ENCODE results near the gene GRM7. TPM values are rescaled to one million over a fixed set of nuclear protein-coding genes. Genes with fewer than 3 reads are reported as not detected.

The GRM7 gene
- total and polyA plus RNA-seq, 2 experiments from 2014 or later, result 1.7 to 2.7 TPM

- no peak for DNase-seq (ENCODE audit: low spot score)
- H3K4me1 ChIP-seq (ENCODE audit: insufficient read depth), result no peaks in the 10 kb centered on the region
- no peak overlapping the region for H3K4me3 ChIP-seq
- H3K9me3 ChIP-seq (ENCODE audit: low read depth), result peaks cover 4% of the 10 kb centered on the region
- H3K9me2 ChIP-seq (replicated peaks; ENCODE audit: insufficient read depth), result no peaks in the 10 kb centered on the region
- H4K20me1 ChIP-seq (ENCODE audit: insufficient read depth, poor library complexity, severe bottlenecking), result no peaks in the 10 kb centered on the region
- no peak overlapping the region for H2AFZ ChIP-seq
- H3K79me2 ChIP-seq, result no peaks in the 10 kb centered on the region
- H3K4me2 ChIP-seq, result no peak overlapping the region
- no peaks in the 10 kb centered on the region for H3K27me3 ChIP-seq
- H3K27ac ChIP-seq, result no peak overlapping the region
- 94% methylated on average over 6 of the region's 6 CpGs for WGBS (ENCODE audit: low lambda C conversion rate, missing lambda C conversion rate)
- TF ChIP-seq CTCF (IDR thresholded peaks at IDR 0.05; ENCODE audit: poor library complexity) (no peak), EZH2 (IDR thresholded peaks at IDR 0.05; ENCODE audit: borderline replicate concordance) (no peak), EZH2phosphoT487 (IDR thresholded peaks at IDR 0.05; ENCODE audit: low read depth, severe bottlenecking, unreplicated experiment) (no peak)
- H3K36me3 ChIP-seq (replicated peaks; ENCODE audit: insufficient read depth, low read depth), result no peaks in the 10 kb centered on the region
Observed at GRCh38 chr3:7070461-7070860, 209.5 kb downstream of the GRM7 start.

GRCh38 chr3:7074217-7074616, 213.3 kb downstream of the GRM7 start:
- Histone ChIP-seq H3K4me2 (no peak overlapping the region), H3K4me1 (ENCODE audit: insufficient read depth) (no peaks in the 10 kb centered on the region), H3K9me3 (ENCODE audit: low read depth) (no peaks in the 10 kb centered on the region), H2AFZ (no peak overlapping the region), H3K79me2 (no peaks in the 10 kb centered on the region), H4K20me1 (ENCODE audit: insufficient read depth, poor library complexity, severe bottlenecking) (no peaks in the 10 kb centered on the region), H3K27ac (no peak overlapping the region), H3K36me3 (replicated peaks; ENCODE audit: insufficient read depth, low read depth) (no peaks in the 10 kb centered on the region), H3K4me3 (no peak overlapping the region), H3K9me2 (replicated peaks; ENCODE audit: insufficient read depth) (no peaks in the 10 kb centered on the region), H3K27me3 (no peaks in the 10 kb centered on the region)
- WGBS (ENCODE audit: low lambda C conversion rate, missing lambda C conversion rate), result 85% methylated on average over 3 of the region's 3 CpGs
- no peak for TF ChIP-seq EZH2 (IDR thresholded peaks at IDR 0.05; ENCODE audit: borderline replicate concordance)
- no peak for TF ChIP-seq EZH2phosphoT487 (IDR thresholded peaks at IDR 0.05; ENCODE audit: low read depth, severe bottlenecking, unreplicated experiment)
- TF ChIP-seq CTCF (IDR thresholded peaks at IDR 0.05; ENCODE audit: poor library complexity), result no peak
- no peak for DNase-seq (ENCODE audit: low spot score)

GRCh38 chr3:7075117-7075516, 214.2 kb downstream of the GRM7 start:
- Histone ChIP-seq H3K4me1 (ENCODE audit: insufficient read depth) (no peaks in the 10 kb centered on the region), H4K20me1 (ENCODE audit: insufficient read depth, poor library complexity, severe bottlenecking) (no peaks in the 10 kb centered on the region), H3K9me2 (replicated peaks; ENCODE audit: insufficient read depth) (no peaks in the 10 kb centered on the region), H3K27ac (no peak overlapping the region), H3K36me3 (replicated peaks; ENCODE audit: insufficient read depth, low read depth) (no peaks in the 10 kb centered on the region), H2AFZ (no peak overlapping the region), H3K4me3 (no peak overlapping the region), H3K27me3 (no peaks in the 10 kb centered on the region), H3K79me2 (no peaks in the 10 kb centered on the region), H3K9me3 (ENCODE audit: low read depth) (no peaks in the 10 kb centered on the region), H3K4me2 (no peak overlapping the region)
- no peak for TF ChIP-seq EZH2phosphoT487 (IDR thresholded peaks at IDR 0.05; ENCODE audit: low read depth, severe bottlenecking, unreplicated experiment)
- TF ChIP-seq CTCF (IDR thresholded peaks at IDR 0.05; ENCODE audit: poor library complexity), result no peak
- no peak for TF ChIP-seq EZH2 (IDR thresholded peaks at IDR 0.05; ENCODE audit: borderline replicate concordance)
- no peak for DNase-seq (ENCODE audit: low spot score)
- 69% methylated on average over 1 of the region's 1 CpG for WGBS (ENCODE audit: low lambda C conversion rate, missing lambda C conversion rate)

- H3K36me3 ChIP-seq (replicated peaks; ENCODE audit: insufficient read depth, low read depth), result no peaks in the 10 kb centered on the region
- DNase-seq (ENCODE audit: low spot score), result no peak
- H3K79me2 ChIP-seq, result no peaks in the 10 kb centered on the region
- H2AFZ ChIP-seq, result no peak overlapping the region
- no peaks in the 10 kb centered on the region for H3K27me3 ChIP-seq
- H3K9me2 ChIP-seq (replicated peaks; ENCODE audit: insufficient read depth), result no peaks in the 10 kb centered on the region
- TF ChIP-seq EZH2phosphoT487 (IDR thresholded peaks at IDR 0.05; ENCODE audit: low read depth, severe bottlenecking, unreplicated experiment) (no peak), EZH2 (IDR thresholded peaks at IDR 0.05; ENCODE audit: borderline replicate concordance) (no peak), CTCF (IDR thresholded peaks at IDR 0.05; ENCODE audit: poor library complexity) (peak; percentile 24)
- no peaks in the 10 kb centered on the region for H4K20me1 ChIP-seq (ENCODE audit: insufficient read depth, poor library complexity, severe bottlenecking)
- no peaks in the 10 kb centered on the region for H3K4me1 ChIP-seq (ENCODE audit: insufficient read depth)
- no peaks in the 10 kb centered on the region for H3K9me3 ChIP-seq (ENCODE audit: low read depth)
- H3K27ac ChIP-seq, result no peak overlapping the region
- no peak overlapping the region for H3K4me3 ChIP-seq
- WGBS (ENCODE audit: low lambda C conversion rate, missing lambda C conversion rate), result 72% methylated on average over 1 of the region's 1 CpG
- H3K4me2 ChIP-seq, result no peak overlapping the region
Observed at GRCh38 chr3:7075901-7076300, 215.0 kb downstream of the GRM7 start.
